Measurements from ENCODE around the gene PARVG.

The PARVG gene

GRCh38 chr22:44179989-44180705 lies 578 bp upstream of the PARVG start:
- no peak for DNase-seq (ENCODE audit: low read depth, low spot score)

- DNase-seq (ENCODE audit: low read depth, low spot score), result no peak
Observed at GRCh38 chr22:44181033-44181911, 547 bp downstream of the PARVG start.

- no peak for DNase-seq (ENCODE audit: low read depth, low spot score)
Observed at GRCh38 chr22:44181912-44182587, 1.3 kb downstream of the PARVG start.

GRCh38 chr22:44182588-44183286 lies 2.0 kb downstream of the PARVG start:
- DNase-seq (ENCODE audit: low read depth, low spot score), result no peak

- no peak for DNase-seq (ENCODE audit: low read depth, low spot score)
Observed at GRCh38 chr22:44183287-44183588, 2.5 kb downstream of the PARVG start.

GRCh38 chr22:44184006-44184405 lies 3.3 kb downstream of the PARVG start:
- DNase-seq (ENCODE audit: low read depth, low spot score), result no peak

GRCh38 chr22:44185237-44186120 lies 4.8 kb downstream of the PARVG start:
- no peak for DNase-seq (ENCODE audit: low read depth, low spot score)

- no peak for DNase-seq (ENCODE audit: low read depth, low spot score)
Observed at GRCh38 chr22:44186121-44186510, 5.4 kb downstream of the PARVG start.

- no peak for DNase-seq (ENCODE audit: low read depth, low spot score)
Observed at GRCh38 chr22:44186737-44187136, 6.0 kb downstream of the PARVG start.

- no peak for DNase-seq (ENCODE audit: low read depth, low spot score)
Observed at GRCh38 chr22:44187652-44188230, 7.0 kb downstream of the PARVG start.

- no peak for DNase-seq (ENCODE audit: low read depth, low spot score)
Observed at GRCh38 chr22:44188316-44188715, 7.6 kb downstream of the PARVG start.

- DNase-seq (ENCODE audit: low read depth, low spot score), result no peak
Observed at GRCh38 chr22:44188986-44189630, 8.4 kb downstream of the PARVG start.

GRCh38 chr22:44190381-44190976 lies 9.8 kb downstream of the PARVG start:
- no peak for DNase-seq (ENCODE audit: low read depth, low spot score)

GRCh38 chr22:44191036-44191454 lies 10.3 kb downstream of the PARVG start:
- DNase-seq (ENCODE audit: low read depth, low spot score), result no peak

GRCh38 chr22:44192098-44192815 lies 11.5 kb downstream of the PARVG start:
- no peak for DNase-seq (ENCODE audit: low read depth, low spot score)

GRCh38 chr22:44192816-44193534 lies 12.2 kb downstream of the PARVG start:
- DNase-seq (ENCODE audit: low read depth, low spot score), result no peak

- no peak for DNase-seq (ENCODE audit: low read depth, low spot score)
Observed at GRCh38 chr22:44193535-44193891, 12.8 kb downstream of the PARVG start.

GRCh38 chr22:44194569-44194968 lies 13.8 kb downstream of the PARVG start:
- no peak for DNase-seq (ENCODE audit: low read depth, low spot score)
